ENCODE measurements around the gene LARP4. TPM values are rescaled to one million over a fixed set of nuclear protein-coding genes. Genes with fewer than 3 reads are reported as not detected.
"Not testable (repeated sequence)": the region's sequence is repeated elsewhere in the genome, so short reads cannot be mapped to it uniquely, and the experiment has no call there.

LARP4 gene
- polyA plus RNA-seq, 3 donors: 5.9 to 15.8 (median 11.7) TPM

GRCh38 chr12:50442178-50442908, 41.7 kb downstream of the LARP4 start:
- Histone ChIP-seq H3K27ac (ENCODE audit: low read depth in 1 of 2, low read length in 2 of 2) (no peak overlapping the region), H3K4me2 (replicated peaks; ENCODE audit: extremely low read depth, low read length, poor library complexity, severe bottlenecking) (no peak overlapping the region), H3K36me3 (replicated peaks in 1 of 2; ENCODE audit: control insufficient read depth in 1 of 2, insufficient read depth in 2 of 2, low read length in 2 of 2) (peaks cover 74 to 89% of the 10 kb centered on the region in 2 donors), H3K79me2 (ENCODE audit: insufficient read depth, low read length) (no peaks in the 10 kb centered on the region), H4K20me1 (ENCODE audit: insufficient read depth, low read length) (no peaks in the 10 kb centered on the region), H3K4me3 (replicated peaks in 1 of 3; ENCODE audit: low read depth in 2 of 3, low read length in 3 of 3) (no peak overlapping the region), H3K9ac (ENCODE audit: insufficient read depth, low read length, poor library complexity, severe bottlenecking) (no peak overlapping the region), H3K9me3 (replicated peaks in 1 of 2; ENCODE audit: control insufficient read depth in 1 of 2, insufficient read depth in 1 of 2, low read length in 2 of 2) (no peaks in the 10 kb centered on the region), H3K27me3 (ENCODE audit: control insufficient read depth in 2 of 2, insufficient read depth in 2 of 2, low read length in 2 of 2) (no peaks in the 10 kb centered on the region), H3K4me1 (ENCODE audit: control insufficient read depth in 1 of 2, insufficient read depth in 2 of 2, low read length in 2 of 2) (no peaks in the 10 kb centered on the region), H2AFZ (ENCODE audit: insufficient read depth, low read depth, low read length, poor library complexity, severe bottlenecking) (no peak overlapping the region)
- Mint-ChIP-seq H3K9me3 (no peaks in the 10 kb centered on the region), H3K4me1 (no peaks in the 10 kb centered on the region), H3K36me3 (peaks cover 64 to 89% of the 10 kb centered on the region in 2 donors), H3K4me3 (no peak overlapping the region), H3K27me3 (ENCODE audit: low read depth in 3 of 3) (peaks cover 0 to 2% (median 0%) of the 10 kb centered on the region in 3 donors), H3K27ac (no peak overlapping the region)
- intact Hi-C loops (cut with micrococcal nuclease): no loop called here
- TF ChIP-seq, protein P1, sequence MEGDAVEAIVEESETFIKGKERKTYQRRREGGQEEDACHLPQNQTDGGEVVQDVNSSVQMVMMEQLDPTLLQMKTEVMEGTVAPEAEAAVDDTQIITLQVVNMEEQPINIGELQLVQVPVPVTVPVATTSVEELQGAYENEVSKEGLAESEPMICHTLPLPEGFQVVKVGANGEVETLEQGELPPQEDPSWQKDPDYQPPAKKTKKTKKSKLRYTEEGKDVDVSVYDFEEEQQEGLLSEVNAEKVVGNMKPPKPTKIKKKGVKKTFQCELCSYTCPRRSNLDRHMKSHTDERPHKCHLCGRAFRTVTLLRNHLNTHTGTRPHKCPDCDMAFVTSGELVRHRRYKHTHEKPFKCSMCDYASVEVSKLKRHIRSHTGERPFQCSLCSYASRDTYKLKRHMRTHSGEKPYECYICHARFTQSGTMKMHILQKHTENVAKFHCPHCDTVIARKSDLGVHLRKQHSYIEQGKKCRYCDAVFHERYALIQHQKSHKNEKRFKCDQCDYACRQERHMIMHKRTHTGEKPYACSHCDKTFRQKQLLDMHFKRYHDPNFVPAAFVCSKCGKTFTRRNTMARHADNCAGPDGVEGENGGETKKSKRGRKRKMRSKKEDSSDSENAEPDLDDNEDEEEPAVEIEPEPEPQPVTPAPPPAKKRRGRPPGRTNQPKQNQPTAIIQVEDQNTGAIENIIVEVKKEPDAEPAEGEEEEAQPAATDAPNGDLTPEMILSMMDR (IDR thresholded peaks at IDR 0.05): no peak
- DNase-seq: no peak
- WGBS (ENCODE audit: insufficient coverage): 100% methylated on average over 1 of the region's 3 CpGs

GRCh38 chr12:50449671-50450070, 49.0 kb downstream of the LARP4 start:
- H3K4me1 ChIP-seq (ENCODE audit: control insufficient read depth in 1 of 2, insufficient read depth in 2 of 2, low read length in 2 of 2); H3K4me3 ChIP-seq (replicated peaks in 1 of 3; ENCODE audit: low read depth in 2 of 3, low read length in 3 of 3); H3K79me2 ChIP-seq (ENCODE audit: insufficient read depth, low read length); H3K27ac Mint-ChIP-seq; H3K4me1 Mint-ChIP-seq; H3K9me3 ChIP-seq (replicated peaks in 1 of 2; ENCODE audit: control insufficient read depth in 1 of 2, insufficient read depth in 1 of 2, low read length in 2 of 2); H3K9ac ChIP-seq (ENCODE audit: insufficient read depth, low read length, poor library complexity, severe bottlenecking); H4K20me1 ChIP-seq (ENCODE audit: insufficient read depth, low read length); H3K27ac ChIP-seq (ENCODE audit: low read depth in 1 of 2, low read length in 2 of 2); DNase-seq; H3K27me3 Mint-ChIP-seq (ENCODE audit: low read depth in 3 of 3); H3K9me3 Mint-ChIP-seq; H3K27me3 ChIP-seq (ENCODE audit: control insufficient read depth in 2 of 2, insufficient read depth in 2 of 2, low read length in 2 of 2); H3K4me2 ChIP-seq (replicated peaks; ENCODE audit: extremely low read depth, low read length, poor library complexity, severe bottlenecking); H2AFZ ChIP-seq (ENCODE audit: insufficient read depth, low read depth, low read length, poor library complexity, severe bottlenecking); H3K4me3 Mint-ChIP-seq; intact Hi-C loops (cut with micrococcal nuclease): not testable (repeated sequence)
- H3K36me3 Mint-ChIP-seq: peaks cover 47 to 72% of the 10 kb centered on the region in 2 donors
- peaks cover 42 to 93% of the 10 kb centered on the region in 2 donors for H3K36me3 ChIP-seq (replicated peaks in 1 of 2; ENCODE audit: control insufficient read depth in 1 of 2, insufficient read depth in 2 of 2, low read length in 2 of 2)
- no CpG with 5 or more reads among the region's 5 CpGs for WGBS (ENCODE audit: insufficient coverage)
